HG03571 (cell line): ENCODE data around the gene VAPB.

Experiments used
- ATAC-seq: cut with Tn5 transposase; IDR thresholded peaks from one replicate; pipeline ENCODE4 v1.9.1; 2021; ENCODE audit not compliant: unreplicated experiment

The VAPB gene

DNA sequence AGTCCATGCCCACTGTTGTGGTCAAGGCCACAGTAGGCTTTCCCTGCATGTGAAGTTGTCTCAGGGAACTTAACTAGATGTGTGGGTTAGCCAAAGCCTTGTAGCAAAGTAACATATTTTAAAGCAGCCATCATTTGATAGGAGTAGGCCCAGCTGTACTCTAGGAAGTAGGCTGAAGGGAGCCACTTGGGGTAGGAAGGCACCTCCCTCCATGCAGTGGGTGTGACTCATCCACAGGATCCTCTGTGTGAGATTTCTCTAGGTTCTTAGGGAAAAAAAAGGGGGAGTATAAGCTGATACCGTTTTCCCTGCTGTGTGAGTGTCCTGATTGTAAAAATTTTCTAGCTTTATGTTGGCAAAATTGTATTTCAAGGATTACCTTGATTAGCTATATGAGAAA is 44.7 kb downstream of the VAPB start:
- ATAC-seq: no peak

DNA sequence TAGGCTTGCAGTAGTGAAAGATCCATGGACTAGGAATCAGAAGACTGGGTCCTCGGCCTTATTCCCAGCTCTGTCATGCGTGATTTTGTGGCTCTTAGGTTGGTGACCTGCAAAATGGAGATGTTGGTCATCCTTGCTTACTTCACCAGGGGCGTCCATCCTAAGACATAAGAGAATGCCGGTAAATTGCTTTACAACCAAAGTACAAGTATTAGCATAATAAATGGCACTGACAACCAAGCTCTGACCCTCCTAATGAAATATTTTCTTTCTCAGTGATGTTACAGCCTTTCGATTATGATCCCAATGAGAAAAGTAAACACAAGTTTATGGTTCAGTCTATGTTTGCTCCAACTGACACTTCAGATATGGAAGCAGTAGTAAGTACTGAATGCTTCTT is 45.3 kb downstream of the VAPB start:
- ATAC-seq: no peak

GRCh38 chr20:58435237-58435636 is 46.2 kb downstream of the VAPB start:
- ATAC-seq: no peak

GRCh38 chr20:58436868-58437645 is 48.0 kb downstream of the VAPB start:
- ATAC-seq: no peak

DNA sequence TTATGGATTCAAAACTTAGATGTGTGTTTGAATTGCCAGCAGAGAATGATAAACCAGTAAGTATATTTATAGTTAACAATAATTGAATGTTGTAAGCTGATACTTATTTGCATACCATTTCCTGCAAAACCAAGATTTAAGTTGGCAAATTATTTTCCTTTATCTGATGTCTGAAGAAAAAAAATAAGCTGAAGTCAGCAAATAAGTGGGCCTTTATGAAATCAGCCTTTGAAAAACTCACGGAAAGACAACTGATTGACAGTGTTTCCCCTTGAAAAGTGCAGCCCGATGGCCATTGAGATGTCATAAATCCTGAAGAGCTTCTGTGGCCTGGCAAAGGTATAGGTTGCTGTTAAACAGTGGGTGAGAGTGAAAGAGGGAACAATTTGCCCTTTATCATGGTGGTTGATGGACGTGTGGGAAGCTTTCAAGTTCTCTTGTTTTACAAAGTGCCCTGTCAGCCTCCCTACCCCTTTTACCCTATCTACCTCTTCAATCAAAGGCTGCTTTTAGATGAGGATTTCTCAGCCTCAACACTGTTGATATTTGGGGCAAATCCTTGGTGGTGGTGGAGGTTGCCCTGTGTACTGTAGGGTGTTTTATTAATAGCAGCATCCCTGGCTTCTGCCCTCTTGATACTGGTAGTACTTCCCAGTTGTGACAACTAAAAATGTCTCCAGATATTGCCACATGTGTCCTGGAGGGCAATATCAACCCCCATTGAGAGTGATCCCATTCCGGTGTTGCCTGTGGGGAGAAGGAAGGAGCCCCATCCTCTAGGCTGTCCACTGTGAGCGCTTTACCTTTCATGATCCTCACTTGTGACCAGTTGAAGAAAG is 50.2 kb downstream of the VAPB start:
- no peak for ATAC-seq

GRCh38 chr20:58440021-58440767 is 51.2 kb downstream of the VAPB start:
- no peak for ATAC-seq

DNA sequence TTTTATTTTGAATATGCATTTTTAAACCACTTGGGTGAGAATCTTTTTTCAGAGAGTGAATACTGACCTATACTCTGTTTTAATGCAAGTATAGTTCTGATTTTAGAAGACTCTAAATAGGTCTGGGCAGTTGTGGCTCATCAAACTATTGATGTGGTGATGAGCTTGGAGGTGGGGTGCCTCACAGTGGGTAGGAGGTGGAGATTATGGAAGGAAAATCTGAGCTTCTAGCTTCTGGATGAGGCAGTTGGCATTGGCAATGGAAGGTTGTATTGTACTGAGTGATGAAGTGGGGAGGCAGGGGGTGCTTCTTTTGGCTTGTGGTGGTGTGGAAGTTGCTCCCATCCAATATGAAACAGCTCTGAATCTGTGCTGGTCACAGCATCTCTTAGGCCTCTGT is 52.7 kb downstream of the VAPB start:
- no peak for ATAC-seq

- no peak for ATAC-seq
Measured at GRCh38 chr20:58444746-58445255, 55.8 kb downstream of the VAPB start.

GRCh38 chr20:58446264-58446959 is 57.4 kb downstream of the VAPB start:
- no peak for ATAC-seq

GRCh38 chr20:58446960-58447265 is 57.9 kb downstream of the VAPB start:
- ATAC-seq: no peak

DNA sequence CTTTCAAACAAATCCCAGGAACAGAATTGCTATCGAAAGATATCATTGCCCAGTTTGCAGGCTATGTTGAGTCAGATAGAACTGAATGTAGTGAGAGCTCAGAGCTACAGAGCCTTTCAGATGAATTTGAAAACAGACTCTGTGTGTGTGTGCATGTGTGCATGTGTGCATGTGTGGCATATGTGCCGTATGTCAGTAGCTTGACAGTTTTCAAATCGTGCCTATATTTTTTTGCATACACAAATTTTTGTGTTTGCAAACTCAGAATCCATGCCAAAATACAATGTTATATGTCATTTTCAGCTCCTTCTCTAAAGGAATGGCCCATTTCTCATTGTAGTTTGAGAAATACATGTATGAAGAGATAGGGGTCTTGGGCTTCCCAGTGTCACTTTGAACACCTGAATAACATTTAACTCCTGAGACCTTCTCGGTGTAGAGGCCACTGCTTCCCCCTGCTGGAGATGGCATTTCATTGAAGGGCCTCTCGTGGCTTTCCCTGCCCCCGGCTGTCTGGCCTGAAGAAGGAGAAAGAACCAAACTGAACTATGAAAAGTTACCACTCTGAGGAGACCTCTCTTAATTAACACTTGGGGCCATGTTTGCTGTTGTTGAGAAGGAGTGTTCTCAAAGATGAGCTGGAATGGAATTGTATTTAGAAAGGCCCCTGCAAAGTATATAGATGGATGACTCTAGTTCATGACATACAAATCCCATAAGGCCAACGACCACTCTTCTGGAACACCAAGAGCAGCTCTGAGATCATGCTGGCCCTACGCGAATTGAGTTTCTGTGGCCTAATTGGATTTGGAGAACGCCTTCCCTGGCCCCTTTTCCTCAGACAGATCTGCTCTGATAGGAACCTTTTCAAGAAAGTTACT is 58.7 kb downstream of the VAPB start:
- no peak for ATAC-seq

GRCh38 chr20:58448958-58449357 is 59.9 kb downstream of the VAPB start:
- no peak for ATAC-seq

DNA sequence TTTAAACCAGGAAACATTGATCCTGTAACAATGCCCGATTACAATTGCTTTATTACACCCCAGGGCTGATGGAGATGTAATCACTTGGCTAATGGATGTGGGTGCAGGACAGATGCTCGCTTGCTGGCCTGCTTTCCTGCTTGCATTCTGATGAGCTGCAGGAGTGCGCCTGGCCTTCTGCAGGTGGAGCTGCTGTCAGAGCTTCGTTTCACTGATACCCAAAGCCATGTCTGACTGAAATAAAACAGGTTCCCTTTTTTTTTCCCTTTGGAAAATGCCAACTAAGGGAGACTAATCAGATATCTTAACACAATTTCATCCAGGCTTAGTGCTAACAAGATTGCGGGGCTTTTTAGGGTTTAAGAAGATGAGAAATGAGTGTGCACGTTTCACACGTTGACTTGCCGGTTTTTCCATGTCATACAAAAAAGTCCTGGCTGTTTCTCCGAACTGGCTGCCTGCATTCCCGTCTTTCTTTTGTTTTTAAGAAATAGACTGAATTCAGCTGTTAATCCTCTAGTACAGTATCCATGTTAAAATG is 60.7 kb downstream of the VAPB start:
- ATAC-seq: no peak

DNA sequence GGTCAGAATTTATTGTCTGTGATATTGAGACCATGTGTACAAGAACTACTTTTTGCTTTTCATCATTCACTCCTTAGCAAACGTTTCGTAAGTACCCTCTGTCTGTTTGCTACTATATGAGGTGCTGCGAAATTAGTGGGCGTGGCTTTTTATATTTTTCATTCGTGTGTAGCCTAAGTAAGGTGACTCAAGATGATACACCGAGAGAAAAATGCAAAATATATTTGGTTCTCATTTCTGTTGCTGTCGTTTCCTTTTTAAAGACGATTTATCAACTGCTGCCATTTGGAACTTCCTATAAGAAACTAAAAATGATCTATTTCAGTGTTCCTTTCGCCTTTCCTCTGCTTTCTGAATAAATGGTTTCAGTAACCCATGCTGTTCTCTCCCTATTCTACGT is 61.2 kb downstream of the VAPB start:
- ATAC-seq: peak; percentile 47

DNA sequence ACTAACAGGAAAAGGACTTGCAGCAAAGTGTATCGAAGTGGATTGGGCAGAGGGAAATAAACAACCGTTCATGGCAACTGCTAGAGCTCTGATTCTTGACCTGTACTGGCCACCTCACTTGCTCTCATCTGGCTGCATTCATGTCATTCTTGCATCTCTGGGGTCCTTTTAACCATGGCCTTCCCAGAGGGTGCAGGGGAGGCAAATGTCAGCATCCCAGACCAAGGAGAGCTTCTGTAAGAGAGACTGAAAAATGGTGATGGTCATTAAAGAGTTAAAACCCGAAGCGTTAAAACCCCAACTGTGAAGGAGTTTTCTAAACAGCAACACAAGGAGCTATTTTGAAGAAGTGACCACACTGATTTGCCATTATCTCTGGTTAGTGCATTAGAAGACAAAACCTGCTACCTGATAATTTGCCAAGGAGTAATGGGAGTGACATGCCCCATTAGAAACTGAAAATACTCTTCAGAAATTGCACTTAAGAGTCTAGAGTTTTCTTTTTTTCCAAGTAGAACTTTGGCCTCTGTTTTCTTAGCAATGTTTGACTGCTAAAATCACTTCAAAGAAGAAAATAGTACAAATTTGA is 63.7 kb downstream of the VAPB start:
- no peak for ATAC-seq

- ATAC-seq: no peak
Measured at GRCh38 chr20:58453391-58453790, 64.4 kb downstream of the VAPB start.

GRCh38 chr20:58454460-58454859 is 65.4 kb downstream of the VAPB start:
- no peak for ATAC-seq

GRCh38 chr20:58457083-58457695 is 68.2 kb downstream of the VAPB start:
- ATAC-seq: no peak
